ENCODE measurements around the gene PCSK2. TPM values are rescaled to one million over a fixed set of nuclear protein-coding genes. Genes with fewer than 3 reads are reported as not detected.

The PCSK2 gene
- polyA plus RNA-seq, 3 donors = not detected

DNA sequence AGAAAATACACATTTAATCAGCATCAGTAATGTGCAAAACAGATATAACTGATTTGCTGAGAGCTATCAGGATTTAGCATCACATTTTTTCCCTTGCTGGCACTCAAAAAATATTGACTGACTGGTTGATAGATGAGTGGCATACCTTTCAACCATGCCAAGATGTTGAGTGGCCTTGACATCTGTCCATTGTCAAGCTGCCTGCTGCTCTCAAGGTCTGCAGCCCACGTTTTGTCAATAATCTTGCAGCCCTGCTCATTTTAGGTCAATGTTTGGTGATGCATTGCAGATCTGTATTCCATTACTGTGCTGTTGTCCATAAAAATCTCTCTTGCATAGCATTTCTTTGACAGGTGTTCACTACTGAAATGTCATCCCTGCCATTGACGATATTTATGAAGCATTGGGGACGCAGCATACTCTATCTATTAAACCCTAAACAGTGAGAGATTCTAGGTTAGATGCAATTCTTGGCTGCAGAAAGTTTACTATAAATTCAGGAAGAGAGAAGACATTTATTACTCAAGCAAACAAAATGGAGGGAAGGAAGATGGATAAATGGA lies 192.7 kb downstream of the PCSK2 start:
- Histone ChIP-seq H3K36me3 (replicated peaks in 1 of 2; ENCODE audit: control insufficient read depth in 1 of 2, insufficient read depth in 2 of 2, low read length in 2 of 2) (no peaks in the 10 kb centered on the region), H3K9me3 (replicated peaks in 1 of 2; ENCODE audit: control insufficient read depth in 1 of 2, insufficient read depth in 1 of 2, low read length in 2 of 2) (no peaks in the 10 kb centered on the region), H3K4me3 (replicated peaks in 1 of 3; ENCODE audit: low read depth in 2 of 3, low read length in 3 of 3) (no peak overlapping the region), H4K20me1 (ENCODE audit: insufficient read depth, low read length) (no peaks in the 10 kb centered on the region), H3K4me2 (replicated peaks; ENCODE audit: extremely low read depth, low read length, poor library complexity, severe bottlenecking) (no peak overlapping the region), H3K27me3 (ENCODE audit: control insufficient read depth in 2 of 2, insufficient read depth in 2 of 2, low read length in 2 of 2) (peaks cover 0 to 2% of the 10 kb centered on the region in 2 donors), H3K79me2 (ENCODE audit: insufficient read depth, low read length) (no peaks in the 10 kb centered on the region), H3K4me1 (ENCODE audit: control insufficient read depth in 1 of 2, insufficient read depth in 2 of 2, low read length in 2 of 2) (no peaks in the 10 kb centered on the region), H3K9ac (ENCODE audit: insufficient read depth, low read length, poor library complexity, severe bottlenecking) (no peak overlapping the region), H3K27ac (ENCODE audit: low read depth in 1 of 2, low read length in 2 of 2) (no peak overlapping the region), H2AFZ (ENCODE audit: insufficient read depth, low read depth, low read length, poor library complexity, severe bottlenecking) (no peak overlapping the region)
- TF ChIP-seq, protein P1, sequence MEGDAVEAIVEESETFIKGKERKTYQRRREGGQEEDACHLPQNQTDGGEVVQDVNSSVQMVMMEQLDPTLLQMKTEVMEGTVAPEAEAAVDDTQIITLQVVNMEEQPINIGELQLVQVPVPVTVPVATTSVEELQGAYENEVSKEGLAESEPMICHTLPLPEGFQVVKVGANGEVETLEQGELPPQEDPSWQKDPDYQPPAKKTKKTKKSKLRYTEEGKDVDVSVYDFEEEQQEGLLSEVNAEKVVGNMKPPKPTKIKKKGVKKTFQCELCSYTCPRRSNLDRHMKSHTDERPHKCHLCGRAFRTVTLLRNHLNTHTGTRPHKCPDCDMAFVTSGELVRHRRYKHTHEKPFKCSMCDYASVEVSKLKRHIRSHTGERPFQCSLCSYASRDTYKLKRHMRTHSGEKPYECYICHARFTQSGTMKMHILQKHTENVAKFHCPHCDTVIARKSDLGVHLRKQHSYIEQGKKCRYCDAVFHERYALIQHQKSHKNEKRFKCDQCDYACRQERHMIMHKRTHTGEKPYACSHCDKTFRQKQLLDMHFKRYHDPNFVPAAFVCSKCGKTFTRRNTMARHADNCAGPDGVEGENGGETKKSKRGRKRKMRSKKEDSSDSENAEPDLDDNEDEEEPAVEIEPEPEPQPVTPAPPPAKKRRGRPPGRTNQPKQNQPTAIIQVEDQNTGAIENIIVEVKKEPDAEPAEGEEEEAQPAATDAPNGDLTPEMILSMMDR (IDR thresholded peaks at IDR 0.05) = no peak
- Mint-ChIP-seq H3K36me3 (no peaks in the 10 kb centered on the region), H3K4me1 (no peaks in the 10 kb centered on the region), H3K27ac (no peak overlapping the region), H3K9me3 (peaks cover 3 to 13% (median 7%) of the 10 kb centered on the region in 7 donors), H3K4me3 (no peak overlapping the region), H3K27me3 (ENCODE audit: low read depth in 3 of 3) (peaks cover 0 to 9% (median 2%) of the 10 kb centered on the region in 3 donors)
- intact Hi-C loops (cut with micrococcal nuclease) = no loop called here
- WGBS (ENCODE audit: insufficient coverage) = 0% methylated on average over 1 of the region's 3 CpGs
- DNase-seq = no peak

DNA sequence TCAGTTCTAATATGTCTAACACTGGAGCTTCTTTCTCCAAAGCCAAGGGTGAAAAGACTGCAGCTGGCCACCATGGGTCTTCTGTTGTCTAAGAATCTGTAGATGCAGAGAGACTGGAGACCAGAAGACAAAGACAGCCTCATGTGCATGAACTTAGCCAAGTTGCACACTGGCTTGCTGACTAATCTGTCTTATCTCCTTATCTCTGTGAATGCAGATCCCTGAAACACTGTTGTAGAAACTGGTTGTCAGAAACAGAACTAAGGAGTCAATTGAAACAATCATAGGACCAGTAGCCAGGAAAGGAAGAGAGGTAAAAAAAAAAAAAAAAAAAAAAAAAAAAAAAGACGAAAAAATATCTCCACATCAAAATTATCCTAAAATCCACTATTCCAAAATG lies 194.7 kb downstream of the PCSK2 start:
- Mint-ChIP-seq H3K4me1 (no peaks in the 10 kb centered on the region), H3K9me3 (peaks cover 0 to 3% (median 2%) of the 10 kb centered on the region in 7 donors), H3K27ac (no peak overlapping the region), H3K27me3 (ENCODE audit: low read depth in 3 of 3) (peaks cover 0 to 9% (median 2%) of the 10 kb centered on the region in 3 donors), H3K4me3 (no peak overlapping the region), H3K36me3 (no peaks in the 10 kb centered on the region)
- DNase-seq = no peak
- Histone ChIP-seq H3K9me3 (replicated peaks in 1 of 2; ENCODE audit: control insufficient read depth in 1 of 2, insufficient read depth in 1 of 2, low read length in 2 of 2) (no peaks in the 10 kb centered on the region), H4K20me1 (ENCODE audit: insufficient read depth, low read length) (no peaks in the 10 kb centered on the region), H3K79me2 (ENCODE audit: insufficient read depth, low read length) (no peaks in the 10 kb centered on the region), H3K4me2 (replicated peaks; ENCODE audit: extremely low read depth, low read length, poor library complexity, severe bottlenecking) (no peak overlapping the region), H3K36me3 (replicated peaks in 1 of 2; ENCODE audit: control insufficient read depth in 1 of 2, insufficient read depth in 2 of 2, low read length in 2 of 2) (no peaks in the 10 kb centered on the region), H3K4me3 (replicated peaks in 1 of 3; ENCODE audit: low read depth in 2 of 3, low read length in 3 of 3) (no peak overlapping the region), H3K27ac (ENCODE audit: low read depth in 1 of 2, low read length in 2 of 2) (no peak overlapping the region), H3K9ac (ENCODE audit: insufficient read depth, low read length, poor library complexity, severe bottlenecking) (no peak overlapping the region), H2AFZ (ENCODE audit: insufficient read depth, low read depth, low read length, poor library complexity, severe bottlenecking) (no peak overlapping the region), H3K27me3 (ENCODE audit: control insufficient read depth in 2 of 2, insufficient read depth in 2 of 2, low read length in 2 of 2) (peaks cover 0 to 2% of the 10 kb centered on the region in 2 donors), H3K4me1 (ENCODE audit: control insufficient read depth in 1 of 2, insufficient read depth in 2 of 2, low read length in 2 of 2) (no peaks in the 10 kb centered on the region)
- TF ChIP-seq, protein P1 (IDR thresholded peaks at IDR 0.05) = no peak
- intact Hi-C loops (cut with micrococcal nuclease) = no loop called here
- no CpG with 5 or more reads among the region's 1 CpG for WGBS (ENCODE audit: insufficient coverage)

Data from CD14-positive monocyte (primary cell).